ENCODE data around the gene ART1. TPM values are rescaled to one million over a fixed set of nuclear protein-coding genes. Genes with fewer than 3 reads are reported as not detected.

Gene ART1
- total and polyA plus RNA-seq, 8 donors: not detected

GRCh38 chr11:3703383-3703782, 58.5 kb downstream of the ART1 start:
- whole genome bisulfite sequencing, 2 donors: 36 to 39% methylated on average over 3 of the region's 3 CpGs
- TF ChIP-seq, protein P1, sequence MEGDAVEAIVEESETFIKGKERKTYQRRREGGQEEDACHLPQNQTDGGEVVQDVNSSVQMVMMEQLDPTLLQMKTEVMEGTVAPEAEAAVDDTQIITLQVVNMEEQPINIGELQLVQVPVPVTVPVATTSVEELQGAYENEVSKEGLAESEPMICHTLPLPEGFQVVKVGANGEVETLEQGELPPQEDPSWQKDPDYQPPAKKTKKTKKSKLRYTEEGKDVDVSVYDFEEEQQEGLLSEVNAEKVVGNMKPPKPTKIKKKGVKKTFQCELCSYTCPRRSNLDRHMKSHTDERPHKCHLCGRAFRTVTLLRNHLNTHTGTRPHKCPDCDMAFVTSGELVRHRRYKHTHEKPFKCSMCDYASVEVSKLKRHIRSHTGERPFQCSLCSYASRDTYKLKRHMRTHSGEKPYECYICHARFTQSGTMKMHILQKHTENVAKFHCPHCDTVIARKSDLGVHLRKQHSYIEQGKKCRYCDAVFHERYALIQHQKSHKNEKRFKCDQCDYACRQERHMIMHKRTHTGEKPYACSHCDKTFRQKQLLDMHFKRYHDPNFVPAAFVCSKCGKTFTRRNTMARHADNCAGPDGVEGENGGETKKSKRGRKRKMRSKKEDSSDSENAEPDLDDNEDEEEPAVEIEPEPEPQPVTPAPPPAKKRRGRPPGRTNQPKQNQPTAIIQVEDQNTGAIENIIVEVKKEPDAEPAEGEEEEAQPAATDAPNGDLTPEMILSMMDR (IDR thresholded peaks at IDR 0.05): no peak
- peaks cover 0 to 24% (median 20%) of the 10 kb centered on the region in 3 donors for H3K36me3 ChIP-seq
- no peaks in the 10 kb centered on the region for H3K9me3 ChIP-seq
- no peak overlapping the region for H3K4me3 ChIP-seq
- peaks cover 0 to 4% (median 0%) of the 10 kb centered on the region in 3 donors for H3K4me1 ChIP-seq
- DNase-seq: peak in 2 of 6 donors; percentile 17 to 19
- intact Hi-C loops (cut with DNase I): no loop called here
- FAIRE-seq: no peak
- H3K27ac ChIP-seq: no peak overlapping the region
- no peaks in the 10 kb centered on the region for H3K27me3 ChIP-seq
- ATAC-seq: peak; percentile 46 to 87 (median 70)

DNA sequence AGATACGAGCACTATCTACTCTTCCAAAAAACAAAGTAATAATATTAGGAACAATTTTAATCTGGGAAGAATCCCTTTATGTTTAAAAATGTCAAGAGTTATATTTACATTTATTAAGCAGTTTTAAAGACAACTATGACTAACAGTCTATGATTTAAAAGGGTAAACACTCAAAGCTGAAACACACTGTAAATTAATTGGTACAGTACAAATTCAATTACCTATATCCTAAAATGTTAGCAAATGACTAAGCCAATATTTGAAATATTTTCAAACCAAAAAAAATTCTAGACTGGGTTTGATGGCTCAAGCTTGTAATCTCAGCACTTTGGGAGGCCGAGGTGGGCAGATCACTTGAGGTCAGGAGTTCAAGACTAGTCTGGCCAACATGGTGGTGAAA, 62.2 kb downstream of the ART1 start:
- Histone ChIP-seq H3K36me3 (peaks cover 3 to 24% (median 13%) of the 10 kb centered on the region in 3 donors), H3K4me1 (peaks cover 0 to 4% (median 0%) of the 10 kb centered on the region in 3 donors), H3K4me3 (no peak overlapping the region), H3K9me3 (no peaks in the 10 kb centered on the region), H3K27me3 (no peaks in the 10 kb centered on the region), H3K27ac (no peak overlapping the region)
- TF ChIP-seq, protein P1 (IDR thresholded peaks at IDR 0.05): no peak
- DNase-seq (no peak), ATAC-seq (no peak), FAIRE-seq (no peak)
- intact Hi-C loops (cut with DNase I): no loop called here
- 94 to 97% methylated on average over 2 of the region's 2 CpGs for WGBS, 2 donors

DNA sequence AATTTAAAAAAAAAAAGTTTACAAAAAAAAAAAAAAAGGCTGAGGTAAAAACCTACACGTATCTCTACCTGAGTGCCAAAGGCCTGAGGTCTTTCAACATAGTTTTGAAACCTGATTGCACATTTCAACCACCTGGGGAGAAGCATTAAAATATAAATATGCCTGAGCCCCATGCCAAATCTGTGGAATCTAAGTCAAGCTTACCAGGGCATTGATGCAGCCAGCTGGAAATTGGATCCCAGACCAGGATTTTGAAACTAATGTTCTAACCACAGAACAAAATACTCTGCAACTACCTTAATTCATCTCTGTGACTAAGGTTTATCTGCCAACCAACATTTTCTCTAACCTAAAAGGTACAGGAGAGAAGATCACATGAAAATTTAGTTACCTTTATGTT, 65.0 kb downstream of the ART1 start:
- H3K4me3 ChIP-seq: no peak overlapping the region
- intact Hi-C loops (cut with DNase I): no loop called here
- H3K36me3 ChIP-seq: peaks cover 4 to 21% (median 7%) of the 10 kb centered on the region in 3 donors
- DNase-seq (no peak), ATAC-seq (no peak), FAIRE-seq (no peak)
- no peaks in the 10 kb centered on the region for H3K9me3 ChIP-seq
- TF ChIP-seq, protein P1 (IDR thresholded peaks at IDR 0.05): no peak
- 57 to 74% methylated on average over 1 of the region's 1 CpG for WGBS, 2 donors
- no peaks in the 10 kb centered on the region for H3K4me1 ChIP-seq
- no peaks in the 10 kb centered on the region for H3K27me3 ChIP-seq
- no peak overlapping the region for H3K27ac ChIP-seq

GRCh38 chr11:3710485-3711259, 65.7 kb downstream of the ART1 start:
- TF ChIP-seq, protein P1 (IDR thresholded peaks at IDR 0.05): no peak
- intact Hi-C loops (cut with DNase I): no loop called here
- FAIRE-seq: no peak
- Histone ChIP-seq H3K4me3 (no peak overlapping the region), H3K4me1 (no peaks in the 10 kb centered on the region), H3K27me3 (no peaks in the 10 kb centered on the region), H3K9me3 (no peaks in the 10 kb centered on the region), H3K36me3 (peaks cover 3 to 20% (median 7%) of the 10 kb centered on the region in 3 donors), H3K27ac (no peak overlapping the region)
- no peak for DNase-seq
- WGBS, 2 donors: 96 to 98% methylated on average over 4 of the region's 4 CpGs
- no peak for ATAC-seq

- DNase-seq: no peak
- H3K4me3 ChIP-seq: no peak overlapping the region
- no peaks in the 10 kb centered on the region for H3K9me3 ChIP-seq
- peaks cover 6 to 35% (median 7%) of the 10 kb centered on the region in 3 donors for H3K36me3 ChIP-seq
- TF ChIP-seq, protein P1 (IDR thresholded peaks at IDR 0.05): no peak
- FAIRE-seq: no peak
- no peak overlapping the region for H3K27ac ChIP-seq
- no peaks in the 10 kb centered on the region for H3K4me1 ChIP-seq
- 66% methylated on average over 6 of the region's 6 CpGs for WGBS, 2 donors
- H3K27me3 ChIP-seq: no peaks in the 10 kb centered on the region
- ATAC-seq: no peak
- intact Hi-C loops (cut with DNase I): no loop called here
Measured at GRCh38 chr11:3712274-3712673, 67.3 kb downstream of the ART1 start.
